Measurements from ENCODE around the gene IRF9. TPM values are rescaled to one million over a fixed set of nuclear protein-coding genes. Genes with fewer than 3 reads are reported as not detected.

IRF9 gene
- total and polyA plus RNA-seq, 4 donors, result 75.3 to 124 (median 95.6) TPM

- no peaks in the 10 kb centered on the region for H3K27me3 ChIP-seq (ENCODE audit: control insufficient read depth in 3 of 3, insufficient read depth in 3 of 3, low read length in 2 of 3)
- no peak overlapping the region for H3K4me3 ChIP-seq
- H3K4me1 ChIP-seq (ENCODE audit: control insufficient read depth in 5 of 5, insufficient read depth in 5 of 5, low read length in 5 of 5), result peaks cover 0 to 5% (median 2%) of the 10 kb centered on the region in 5 donors
- DNase-seq (no peak), ATAC-seq (ENCODE audit: insufficient read depth, low FRiP score) (no peak)
- H3K36me3 ChIP-seq (ENCODE audit: control insufficient read depth in 4 of 4, insufficient read depth in 4 of 4, low read length in 4 of 4), result peaks cover 26 to 56% (median 31%) of the 10 kb centered on the region in 4 donors
- TF ChIP-seq, protein P1, sequence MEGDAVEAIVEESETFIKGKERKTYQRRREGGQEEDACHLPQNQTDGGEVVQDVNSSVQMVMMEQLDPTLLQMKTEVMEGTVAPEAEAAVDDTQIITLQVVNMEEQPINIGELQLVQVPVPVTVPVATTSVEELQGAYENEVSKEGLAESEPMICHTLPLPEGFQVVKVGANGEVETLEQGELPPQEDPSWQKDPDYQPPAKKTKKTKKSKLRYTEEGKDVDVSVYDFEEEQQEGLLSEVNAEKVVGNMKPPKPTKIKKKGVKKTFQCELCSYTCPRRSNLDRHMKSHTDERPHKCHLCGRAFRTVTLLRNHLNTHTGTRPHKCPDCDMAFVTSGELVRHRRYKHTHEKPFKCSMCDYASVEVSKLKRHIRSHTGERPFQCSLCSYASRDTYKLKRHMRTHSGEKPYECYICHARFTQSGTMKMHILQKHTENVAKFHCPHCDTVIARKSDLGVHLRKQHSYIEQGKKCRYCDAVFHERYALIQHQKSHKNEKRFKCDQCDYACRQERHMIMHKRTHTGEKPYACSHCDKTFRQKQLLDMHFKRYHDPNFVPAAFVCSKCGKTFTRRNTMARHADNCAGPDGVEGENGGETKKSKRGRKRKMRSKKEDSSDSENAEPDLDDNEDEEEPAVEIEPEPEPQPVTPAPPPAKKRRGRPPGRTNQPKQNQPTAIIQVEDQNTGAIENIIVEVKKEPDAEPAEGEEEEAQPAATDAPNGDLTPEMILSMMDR (IDR thresholded peaks at IDR 0.05; ENCODE audit: control extremely low read depth, extremely low read depth), result no peak
- no peaks in the 10 kb centered on the region for H3K9me3 ChIP-seq (ENCODE audit: control insufficient read depth in 4 of 4, insufficient read depth in 3 of 4, low read length in 3 of 4)
- no peak overlapping the region for H3K9ac ChIP-seq (ENCODE audit: insufficient read depth in 1 of 2, low read length in 2 of 2)
- no peak overlapping the region for H3K27ac ChIP-seq (ENCODE audit: low read depth in 1 of 2, low read length in 1 of 2)
- WGBS, 2 donors, result 96 to 97% methylated on average over 8 of the region's 8 CpGs
Observed at GRCh38 chr14:24121210-24121609, 39.9 kb upstream of the IRF9 start.

- WGBS, 2 donors, result 97 to 98% methylated on average over 4 of the region's 4 CpGs
- Histone ChIP-seq H3K4me1 (ENCODE audit: control insufficient read depth in 5 of 5, insufficient read depth in 5 of 5, low read length in 5 of 5) (no peaks in the 10 kb centered on the region), H3K9me3 (ENCODE audit: control insufficient read depth in 4 of 4, insufficient read depth in 3 of 4, low read length in 3 of 4) (no peaks in the 10 kb centered on the region), H3K27ac (ENCODE audit: low read depth in 1 of 2, low read length in 1 of 2) (no peak overlapping the region), H3K36me3 (ENCODE audit: control insufficient read depth in 4 of 4, insufficient read depth in 4 of 4, low read length in 4 of 4) (peaks cover 26 to 52% (median 30%) of the 10 kb centered on the region in 4 donors), H3K9ac (ENCODE audit: insufficient read depth in 1 of 2, low read length in 2 of 2) (no peak overlapping the region), H3K4me3 (no peak overlapping the region), H3K27me3 (ENCODE audit: control insufficient read depth in 3 of 3, insufficient read depth in 3 of 3, low read length in 2 of 3) (no peaks in the 10 kb centered on the region)
- TF ChIP-seq, protein P1 (IDR thresholded peaks at IDR 0.05; ENCODE audit: control extremely low read depth, extremely low read depth), result no peak
- DNase-seq (no peak), ATAC-seq (ENCODE audit: insufficient read depth, low FRiP score) (no peak)
Observed at GRCh38 chr14:24122416-24122815, 38.6 kb upstream of the IRF9 start.

GRCh38 chr14:24122898-24123297 lies 38.2 kb upstream of the IRF9 start:
- Histone ChIP-seq H3K9ac (ENCODE audit: insufficient read depth in 1 of 2, low read length in 2 of 2) (no peak overlapping the region), H3K27me3 (ENCODE audit: control insufficient read depth in 3 of 3, insufficient read depth in 3 of 3, low read length in 2 of 3) (no peaks in the 10 kb centered on the region), H3K36me3 (ENCODE audit: control insufficient read depth in 4 of 4, insufficient read depth in 4 of 4, low read length in 4 of 4) (peaks cover 24 to 51% (median 28%) of the 10 kb centered on the region in 4 donors), H3K9me3 (ENCODE audit: control insufficient read depth in 4 of 4, insufficient read depth in 3 of 4, low read length in 3 of 4) (no peaks in the 10 kb centered on the region), H3K27ac (ENCODE audit: low read depth in 1 of 2, low read length in 1 of 2) (no peak overlapping the region), H3K4me1 (ENCODE audit: control insufficient read depth in 5 of 5, insufficient read depth in 5 of 5, low read length in 5 of 5) (no peaks in the 10 kb centered on the region), H3K4me3 (no peak overlapping the region)
- DNase-seq (no peak), ATAC-seq (ENCODE audit: insufficient read depth, low FRiP score) (no peak)
- 90% methylated on average over 8 of the region's 8 CpGs for WGBS, 2 donors
- TF ChIP-seq, protein P1 (IDR thresholded peaks at IDR 0.05; ENCODE audit: control extremely low read depth, extremely low read depth), result no peak

Measured in lung (tissue), 12 donors.